Neural cell (in vitro differentiated cells): ENCODE measurements around the gene TACR2. TPM values are rescaled to one million over a fixed set of nuclear protein-coding genes. Genes with fewer than 3 reads are reported as not detected.

Experiments used
- H2AFZ ChIP-seq: fragments of 200-600, 300-800 bp; sonication (generic), shearing (Covaris generic); 2 replicates; pipeline ENCODE4 v1.6.0; 2014; ENCODE audit warnings: low read depth, mild to moderate bottlenecking, antibody characterized with exemption, low read length, moderate library complexity
- H3F3A ChIP-seq: fragments of 200-600 bp; shearing (Covaris generic); 2 replicates; pipeline ENCODE4 v1.6.1; 2016; ENCODE audit warnings: mild to moderate bottlenecking, moderate library complexity, mixed read lengths, antibody characterized with exemption, low read length; ENCODE audit not compliant: insufficient read depth, poor library complexity, severe bottlenecking
- H3K27ac ChIP-seq: fragments of 200-600, 300-800 bp; sonication (generic), shearing (Covaris generic); 2 replicates; pipeline ENCODE4 v1.5.1; 2014; ENCODE audit warnings: mild to moderate bottlenecking, low read length, moderate library complexity
- H3K27me3 ChIP-seq: fragments of 300-800, 200-600 bp; sonication (generic), shearing (Covaris generic); 2 replicates; pipeline ENCODE4 v1.6.0; 2014; ENCODE audit warnings: mild to moderate bottlenecking, low read depth, low read length, moderate library complexity; ENCODE audit not compliant: insufficient read depth
- H3K36me3 ChIP-seq: fragments of 300-800, 200-600 bp; sonication (generic), shearing (Covaris generic); 2 replicates; pipeline ENCODE4 v1.5.1; 2014; ENCODE audit warnings: mild to moderate bottlenecking, antibody characterized with exemption, low read length, moderate library complexity; ENCODE audit not compliant: insufficient read depth
- H3K4me2 ChIP-seq: fragments of 300-800, 200-600 bp; sonication (generic), shearing (Covaris generic); 2 replicates; pipeline ENCODE4 v1.6.0; 2014; ENCODE audit warnings: mild to moderate bottlenecking, low read length
- H3K4me3 ChIP-seq: fragments of 300-800, 200-600 bp; sonication (generic), shearing (Covaris generic); 2 replicates; pipeline ENCODE4 v1.5.1; 2014; ENCODE audit warnings: mild to moderate bottlenecking, low read length, moderate library complexity
- H3K79me2 ChIP-seq: fragments of 200-600 bp; shearing (Covaris generic); replicated peaks from 2 replicates; pipeline ENCODE4 v1.6.0; 2014; ENCODE audit warnings: mild to moderate bottlenecking, low read length, moderate library complexity; ENCODE audit not compliant: insufficient read depth
- H3K9ac ChIP-seq: fragments of 300-800, 200-600 bp; sonication (generic), shearing (Covaris generic); 2 replicates; pipeline ENCODE4 v1.6.1; 2016; ENCODE audit warnings: mild to moderate bottlenecking, low read length, mixed read lengths
- H3K9me2 ChIP-seq: fragments of 200-600 bp; shearing (Covaris generic); 2 replicates; pipeline ENCODE4 v1.6.1; 2016; ENCODE audit warnings: mild to moderate bottlenecking, low read length, mixed read lengths; ENCODE audit not compliant: insufficient read depth
- H3K9me3 ChIP-seq: fragments of 200-600, 300-800 bp; sonication (generic), shearing (Covaris generic); 2 replicates; pipeline ENCODE4 v1.6.1; 2016; ENCODE audit warnings: mild to moderate bottlenecking, mixed run types, low read length, moderate library complexity, mixed read lengths
- H4K20me1 ChIP-seq: fragments of 200-600 bp; shearing (Covaris generic); 2 replicates; pipeline ENCODE4 v1.6.1; 2016; ENCODE audit warnings: mild to moderate bottlenecking, mixed run types; ENCODE audit not compliant: insufficient read depth
- CTCF ChIP-seq: fragments of 450-650 bp; IDR thresholded peaks from 2 replicates; pipeline ENCODE4 v1.5.1; 2014; ENCODE audit warnings: antibody characterized with exemption, mild to moderate bottlenecking, moderate library complexity; ENCODE audit not compliant: poor library complexity, severe bottlenecking
- EP300 ChIP-seq: fragments of 450-650 bp; conservative IDR thresholded peaks from 2 replicates; pipeline ENCODE4 v1.6.1; 2014; ENCODE audit warnings: antibody characterized with exemption, mild to moderate bottlenecking, moderate library complexity; ENCODE audit not compliant: poor library complexity, severe bottlenecking
- EZH2 ChIP-seq: fragments of 200-600, 300-800 bp; shearing (Covaris generic), sonication (generic); IDR thresholded peaks from 2 replicates; pipeline ENCODE4 v1.6.1; 2014; ENCODE audit warnings: antibody characterized with exemption, low read length, borderline replicate concordance, mild to moderate bottlenecking; ENCODE audit not compliant: insufficient read depth, poor library complexity, severe bottlenecking
- MXI1 ChIP-seq: fragments of 450-650 bp; conservative IDR thresholded peaks from 2 replicates; pipeline ENCODE4 v1.6.1; 2014; ENCODE audit warnings: antibody characterized with exemption, mild to moderate bottlenecking; ENCODE audit not compliant: poor library complexity, severe bottlenecking
- POLR2AphosphoS5 ChIP-seq: IDR thresholded peaks from 2 replicates; pipeline ENCODE4 v1.6.1; 2012
- RAD21 ChIP-seq: fragments of 450-650 bp; conservative IDR thresholded peaks from 2 replicates; pipeline ENCODE4 v1.6.1; 2014; ENCODE audit warnings: antibody characterized with exemption, mild to moderate bottlenecking, moderate library complexity
- REST ChIP-seq: IDR thresholded peaks from 2 replicates; pipeline ENCODE4 v1.6.1; 2012; ENCODE audit warnings: borderline replicate concordance
- SMC3 ChIP-seq: fragments of 450-650 bp; conservative IDR thresholded peaks from 2 replicates; pipeline ENCODE4 v1.6.1; 2014; ENCODE audit warnings: antibody characterized with exemption, mild to moderate bottlenecking, moderate library complexity; ENCODE audit not compliant: poor library complexity
- TAF1 ChIP-seq: IDR thresholded peaks from 2 replicates; pipeline ENCODE4 v1.6.1; 2012; ENCODE audit warnings: low read depth
- polyA plus RNA-seq: library from polyadenylated mRNA; depleted of rRNA; stranded (reverse); fragments of >200 nt; gene quantifications from 2 replicates; pipeline ENCODE4 v1.2.3, GENCODE V29; 2014

Gene TACR2
- polyA plus RNA-seq, 1 donor from 2014 or later = not detected

- H3K27ac ChIP-seq = no peak overlapping the region
- no peak overlapping the region for H3K9ac ChIP-seq
- no peaks in the 10 kb centered on the region for H4K20me1 ChIP-seq
- TF ChIP-seq REST (no peak), EP300 (no peak), SMC3 (no peak), TAF1 (no peak), CTCF (no peak), EZH2 (no peak)
- H2AFZ ChIP-seq = no peak overlapping the region
- H3K27me3 ChIP-seq = no peaks in the 10 kb centered on the region
- no peaks in the 10 kb centered on the region for H3F3A ChIP-seq
- no peaks in the 10 kb centered on the region for H3K36me3 ChIP-seq
- no peak overlapping the region for H3K4me2 ChIP-seq
- no peaks in the 10 kb centered on the region for H3K9me2 ChIP-seq
- no peak overlapping the region for H3K4me3 ChIP-seq
- H3K9me3 ChIP-seq = no peaks in the 10 kb centered on the region
- H3K79me2 ChIP-seq = no peaks in the 10 kb centered on the region
Measured at GRCh38 chr10:69425041-69425440, 8.3 kb upstream of the TACR2 start.

- Histone ChIP-seq H3K9ac (no peak overlapping the region), H4K20me1 (no peaks in the 10 kb centered on the region), H3K9me2 (no peaks in the 10 kb centered on the region), H3K9me3 (no peaks in the 10 kb centered on the region), H3K79me2 (no peaks in the 10 kb centered on the region), H3K36me3 (no peaks in the 10 kb centered on the region), H3F3A (no peaks in the 10 kb centered on the region), H2AFZ (no peak overlapping the region), H3K4me3 (no peak overlapping the region), H3K4me2 (no peak overlapping the region), H3K27ac (no peak overlapping the region), H3K27me3 (no peaks in the 10 kb centered on the region)
- TF ChIP-seq TAF1 (no peak), SMC3 (no peak), POLR2AphosphoS5 (no peak), RAD21 (no peak), EZH2 (no peak), EP300 (no peak), MXI1 (no peak), CTCF (no peak), REST (no peak)
Measured at GRCh38 chr10:69422676-69423075, 6.0 kb upstream of the TACR2 start.
